Measurements from ENCODE around the gene CEP85.
A peak's percentile ranks its signal among the peaks of the same experiment; 100 is the strongest.

Gene CEP85

DNA sequence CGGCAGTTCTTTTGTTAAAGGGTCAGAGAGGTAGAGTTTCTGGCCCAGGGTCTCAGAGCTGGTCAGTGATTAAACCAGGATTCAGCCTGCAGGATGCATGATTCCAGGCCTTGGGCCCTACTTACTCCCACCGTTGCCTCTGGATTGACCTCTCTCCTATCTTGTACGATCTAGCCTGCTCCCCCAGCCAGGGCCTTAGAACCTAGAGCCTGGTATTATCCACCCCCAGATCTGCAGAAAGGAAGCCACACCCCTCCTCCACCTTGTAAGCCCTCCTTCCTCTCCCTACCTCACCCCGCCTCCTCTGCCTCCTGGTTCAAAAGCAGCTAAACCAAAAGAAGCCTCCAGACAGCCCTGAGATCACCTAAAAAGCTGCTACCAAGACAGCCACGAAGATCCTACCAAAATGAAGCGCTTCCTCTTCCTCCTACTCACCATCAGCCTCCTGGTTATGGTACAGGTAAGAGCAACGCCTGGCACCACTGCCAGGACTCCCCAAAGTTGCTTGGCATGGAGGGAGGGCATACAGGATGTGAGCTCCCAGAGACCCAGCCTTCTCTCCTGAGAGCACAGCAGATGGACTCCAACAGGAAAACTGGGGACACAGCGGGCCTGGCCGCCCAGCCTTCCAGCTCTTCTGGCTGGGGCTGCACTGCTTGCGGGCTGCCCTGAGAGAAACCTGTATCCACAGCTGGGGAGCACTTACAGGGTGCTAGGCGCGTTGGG is 83.8 kb downstream of the CEP85 start, which contains the start of gene CD52:
Gene CD52 (plus strand): TSS at position 347 of the 726 bp plus-strand sequence. CDS start 60 bp downstream, at position 407.
- DNase-seq = peak; percentile 84

DNA sequence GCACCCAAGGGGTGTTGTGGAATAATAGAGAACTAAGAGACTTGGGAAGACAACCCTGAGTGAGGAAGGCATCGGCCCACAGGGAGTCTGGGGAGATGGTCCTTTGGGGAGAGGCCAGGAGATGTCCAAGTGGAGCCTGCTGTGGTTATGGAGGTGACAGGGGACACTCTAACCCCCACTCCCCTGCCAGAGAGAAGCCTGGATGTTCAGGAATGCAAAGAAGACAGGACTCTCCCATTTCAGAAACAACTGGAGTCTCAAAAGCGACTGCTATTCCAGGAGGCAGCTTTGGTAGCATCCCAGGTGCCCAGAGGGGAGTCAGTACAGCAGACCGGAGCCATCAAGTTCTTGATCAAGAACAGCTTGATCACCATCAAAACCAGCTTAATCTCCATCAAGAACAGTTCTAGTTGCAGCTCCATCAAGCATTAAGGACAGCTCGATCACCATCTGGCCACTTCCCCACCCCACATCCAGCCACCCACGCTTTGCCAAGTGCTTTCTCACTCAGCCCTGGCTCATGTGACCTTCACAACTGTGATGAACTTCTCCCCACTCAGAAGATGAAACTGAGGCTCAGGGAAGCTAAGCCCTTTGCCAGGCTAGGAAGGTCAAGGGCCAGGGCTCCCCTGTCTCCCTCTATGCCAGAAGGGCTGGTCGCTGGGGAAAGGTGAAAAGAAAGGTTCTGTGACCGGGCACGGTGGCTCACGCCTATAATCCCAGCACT is 84.5 kb downstream of the CEP85 start:
- peak; percentile 69 for DNase-seq

DNA sequence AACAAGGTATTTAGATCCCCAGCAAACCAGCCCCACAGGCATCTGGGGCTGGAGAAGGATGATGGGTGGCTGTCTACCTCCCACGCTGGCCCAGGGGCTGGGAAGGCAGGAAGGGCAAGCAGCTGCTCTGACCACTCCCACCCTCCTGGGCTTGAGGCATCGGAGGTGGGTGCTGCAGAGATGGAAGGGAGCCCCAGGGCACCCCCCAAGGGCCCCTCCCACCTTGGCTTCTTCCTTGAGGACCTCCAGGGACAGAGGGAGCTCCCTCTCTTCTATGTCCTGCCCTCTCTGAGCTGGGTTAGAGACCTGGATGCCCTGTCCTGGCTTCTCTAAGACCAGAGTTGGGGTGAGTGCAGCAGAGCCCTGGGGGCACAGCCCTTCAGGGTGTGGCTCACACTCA is 86.9 kb downstream of the CEP85 start:
- no peak for DNase-seq

DNA sequence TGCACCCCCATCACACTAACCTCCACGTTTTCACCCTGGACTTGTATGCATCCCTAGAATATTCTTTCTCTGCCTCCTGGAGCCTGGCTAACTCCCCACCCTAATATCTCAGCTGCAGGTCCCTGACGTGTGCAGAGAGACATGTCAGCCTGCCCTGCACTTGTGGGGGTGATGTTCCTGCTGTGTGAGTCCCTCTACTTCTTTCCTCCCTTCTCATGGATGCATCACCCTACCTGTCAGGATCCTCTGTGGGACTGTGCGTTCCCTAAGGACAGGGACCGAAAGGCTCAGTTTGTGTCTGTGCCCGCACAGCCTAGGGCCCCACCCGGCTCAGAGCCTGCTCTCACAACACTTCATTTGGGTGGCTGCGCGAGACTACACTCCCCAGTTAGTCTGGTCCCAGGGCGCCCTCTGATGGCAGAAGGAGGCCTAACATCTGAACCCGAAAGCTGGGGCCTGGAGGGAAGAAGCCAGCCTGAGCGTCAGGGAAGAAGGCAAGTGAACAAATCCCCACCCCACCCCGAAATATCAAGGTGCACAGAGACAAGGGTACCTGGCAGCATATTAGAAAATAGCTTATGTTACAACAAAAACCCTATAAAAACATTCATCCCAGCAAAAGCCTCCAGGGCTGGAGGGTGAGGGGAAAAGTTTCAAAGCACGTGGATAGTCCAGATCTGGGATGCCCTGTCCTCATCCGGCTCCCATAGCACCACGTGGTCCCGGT is 87.5 kb downstream of the CEP85 start:
- peak; percentile 96 for DNase-seq

DNA sequence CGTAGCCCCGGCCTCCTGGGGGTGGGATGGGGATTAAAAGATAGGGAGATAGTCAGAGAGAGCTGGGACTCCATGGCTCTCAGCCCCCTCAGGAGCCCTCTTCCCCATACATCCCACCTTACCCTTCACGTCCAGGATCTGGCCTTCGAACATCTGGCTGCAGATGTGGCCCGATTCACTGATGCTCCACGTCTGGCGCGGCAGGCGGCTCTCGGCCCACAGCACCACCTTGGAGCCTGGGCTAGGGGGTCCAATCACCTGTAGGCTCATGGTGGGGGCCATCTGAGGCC is 88.0 kb downstream of the CEP85 start:
- no peak for DNase-seq

DNA sequence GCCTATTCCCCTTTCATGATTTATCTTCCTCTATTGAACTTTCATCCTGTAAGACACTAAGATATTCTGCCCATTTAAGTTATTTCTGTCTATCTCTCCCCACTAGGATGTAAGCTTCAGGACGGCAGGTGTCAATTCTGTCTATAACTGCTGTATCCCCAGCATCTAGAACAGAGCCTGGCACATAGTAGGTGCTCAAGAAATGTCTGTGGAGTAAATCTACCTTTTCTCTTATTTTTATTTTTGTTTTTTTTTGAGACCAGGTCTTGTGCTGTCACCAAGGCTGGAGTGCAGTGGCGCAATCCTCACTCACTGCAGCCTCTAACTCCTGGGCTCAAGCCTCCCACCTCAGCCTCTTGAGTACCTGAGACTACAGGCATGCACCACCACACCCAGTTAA is 89.4 kb downstream of the CEP85 start:
- DNase-seq = no peak

DNA sequence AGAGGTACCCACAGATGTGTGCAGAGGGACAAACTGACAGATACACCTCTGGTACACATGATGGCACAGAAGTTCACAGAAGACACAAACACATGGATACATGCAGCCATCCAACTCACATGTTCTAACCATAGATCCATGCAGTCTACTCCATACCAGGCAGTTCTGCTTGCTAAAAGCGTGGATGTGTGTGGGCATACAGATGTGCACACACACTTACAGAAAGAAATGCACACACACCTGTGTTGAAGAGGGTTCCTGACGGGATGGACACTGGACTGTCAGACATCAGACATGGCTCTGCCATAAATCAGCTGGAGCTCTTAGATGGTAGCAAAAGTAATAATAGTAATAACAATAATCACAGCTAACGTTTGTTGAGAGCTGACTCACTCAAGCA is 90.5 kb downstream of the CEP85 start:
- DNase-seq = no peak

DNA sequence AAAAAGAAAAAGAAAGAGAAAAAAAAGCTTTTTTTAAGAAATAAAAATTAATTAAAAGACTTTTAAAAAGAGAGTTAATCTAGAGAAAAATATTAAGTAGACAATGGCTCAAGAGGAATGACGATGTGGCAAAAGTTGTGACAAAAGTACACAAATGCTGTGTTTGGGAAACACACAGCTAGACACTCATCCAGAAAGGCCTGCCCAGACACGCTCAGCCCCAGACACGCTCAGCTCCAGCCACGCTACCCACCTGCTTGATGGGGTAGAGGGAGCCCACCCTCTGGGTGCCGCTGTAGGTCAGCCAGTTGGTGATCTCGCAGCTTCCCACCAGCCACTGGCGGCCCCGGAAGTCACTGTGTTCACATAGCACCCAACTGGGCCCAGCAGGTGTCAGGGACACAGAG is 94.0 kb downstream of the CEP85 start:
- no peak for DNase-seq

Measured in hematopoietic multipotent progenitor cell treated with erythropoietin and hydrocortisone succinate and interleukin-3 and kit ligand, for 4 days (in vitro differentiated cells).